HCT116 (cell line): Measurements from ENCODE around the gene C4BPB. TPM values are rescaled to one million over a fixed set of nuclear protein-coding genes. Genes with fewer than 3 reads are reported as not detected.

Experiments used
- ATAC-seq: fragments of 200-7000 bp; cut with Tn5 transposase; 2 replicates; pipeline ENCODE4 v1.9.1; 2020; ENCODE audit warnings: mild to moderate bottlenecking, moderate library complexity
- BruUV-seq: library from RNA; stranded (reverse); fragments of 400-500 nt; replicated peaks from 2 replicates; lab custom pipeline; 2021; lab: Mats Ljungman, UMichigan
- CTCF ChIA-PET: fragments of 300-600 bp; sonication (Branson Sonifier 250); formaldehyde crosslinking; loops from one replicate; lab custom pipeline; 2021; ENCODE audit warnings: antibody characterized with exemption; lab: Charles Lee
- POLR2A ChIA-PET: fragments of 300-600, 350-600 bp; sonication (Branson Sonifier 250); formaldehyde crosslinking; loops from one replicate; lab custom pipeline; 2021; ENCODE audit warnings: antibody characterized with exemption; lab: Charles Lee
- RAD21 ChIA-PET, 2 experiments: fragments of 300-600 bp; sonication (Branson Sonifier 250); formaldehyde crosslinking; loops; one replicate each; lab custom pipeline; 2023; ENCODE audit warnings: low total read pairs in 2 of 2; ENCODE audit not compliant: uncharacterized antibody in 2 of 2, unreplicated experiment in 2 of 2, low non-redundant PET in 1 of 2; lab: Charles Lee
- DNase-seq: peaks from one replicate; pipeline ENCODE4 v3.0.0-alpha.2; 2010; ENCODE audit warnings: low read depth, low spot score
- H2AFZ ChIP-seq: fragments of 200-600 bp; shearing (Covaris generic), sonication (generic); 2 replicates; pipeline ENCODE4 v1.6.1; 2017; ENCODE audit warnings: low read depth, mixed run types, mixed read lengths, antibody characterized with exemption, low read length; ENCODE audit not compliant: poor library complexity, severe bottlenecking
- H3K27ac ChIP-seq: 2 replicates; pipeline ENCODE4 v1.5.1; 2012; ENCODE audit warnings: low read depth, low read length
- H3K27me3 ChIP-seq: fragments of 200-600 bp; sonication (generic); 2 replicates; pipeline ENCODE4 v1.6.1; 2016; ENCODE audit warnings: mixed run types, low read length, mixed read lengths; ENCODE audit not compliant: insufficient read depth
- H3K36me3 ChIP-seq, 2 experiments: fragments of 200-500 bp in 1 of 2; fragments of 200-600 bp in 1 of 2; sonication (Bioruptor generic) in 1 of 2; sonication (generic) in 1 of 2; 2 replicates each; pipeline versions ENCODE4 v1.5.1 to v1.6.1; 2014 to 2016; ENCODE audit warnings: low read length in 2 of 2, inconsistent platforms in 1 of 2, mixed read lengths in 1 of 2, mixed run types in 1 of 2; ENCODE audit not compliant: insufficient read depth in 2 of 2, control insufficient read depth in 1 of 2
- H3K4me1 ChIP-seq, 2 experiments: fragments of 200-600 bp in 1 of 2; sonication (generic) in 1 of 2; 2 replicates each; pipeline versions ENCODE4 v1.5.1 to v1.6.1; 2012 to 2017; ENCODE audit warnings: low read length in 2 of 2, inconsistent platforms in 1 of 2, mild to moderate bottlenecking in 1 of 2, mixed read lengths in 1 of 2, mixed run types in 1 of 2, moderate library complexity in 1 of 2; ENCODE audit not compliant: insufficient read depth in 2 of 2, control insufficient read depth in 1 of 2
- H3K4me2 ChIP-seq: fragments of 200-600 bp; sonication (generic); 2 replicates; pipeline ENCODE4 v1.6.1; 2017; ENCODE audit warnings: mixed run types, low read length, mixed read lengths
- H3K4me3 ChIP-seq, 2 experiments: fragments of 200-600 bp in 1 of 2; sonication (generic) in 1 of 2; replicated peaks in 1 of 2; 2 replicates each; pipeline ENCODE4 v1.5.1; 2011 to 2016; ENCODE audit warnings: low read length in 2 of 2, control low read depth in 1 of 2, low read depth in 1 of 2, mild to moderate bottlenecking in 1 of 2, mixed read lengths in 1 of 2, mixed run types in 1 of 2
- H3K79me2 ChIP-seq: fragments of 200-600 bp; sonication (generic); 2 replicates; pipeline ENCODE4 v1.6.1; 2017; ENCODE audit warnings: mild to moderate bottlenecking, mixed run types, low read length, moderate library complexity, mixed read lengths; ENCODE audit not compliant: insufficient read depth
- H3K9ac ChIP-seq: fragments of 200-600 bp; sonication (generic); 2 replicates; pipeline ENCODE4 v1.6.1; 2016; ENCODE audit warnings: low read length, mixed read lengths
- H3K9me2 ChIP-seq: fragments of 200-600 bp; sonication (generic), shearing (Covaris generic); 2 replicates; pipeline ENCODE4 v1.6.1; 2017; ENCODE audit warnings: mixed run types, mild to moderate bottlenecking, moderate library complexity; ENCODE audit not compliant: insufficient read depth
- H3K9me3 ChIP-seq, 2 experiments: fragments of 200-500 bp in 1 of 2; fragments of 200-600 bp in 1 of 2; sonication (Bioruptor generic) in 1 of 2; sonication (generic) in 1 of 2; 2 replicates each; pipeline ENCODE4 v1.6.1; 2014 to 2017; ENCODE audit warnings: low read length in 2 of 2, mixed read lengths in 2 of 2, inconsistent platforms in 1 of 2, low read depth in 1 of 2, mild to moderate bottlenecking in 1 of 2, mixed run types in 1 of 2, moderate library complexity in 1 of 2; ENCODE audit not compliant: control insufficient read depth in 1 of 2, insufficient read depth in 1 of 2
- H4K20me1 ChIP-seq: fragments of 200-600 bp; sonication (generic), shearing (Covaris generic); 2 replicates; pipeline ENCODE4 v1.6.1; 2017; ENCODE audit warnings: mixed run types, mild to moderate bottlenecking, moderate library complexity; ENCODE audit not compliant: insufficient read depth
- CEBPB ChIP-seq: IDR thresholded peaks from 2 replicates; pipeline ENCODE4 v1.6.1; 2012; ENCODE audit warnings: low read depth
- EGR1 ChIP-seq: IDR thresholded peaks from 2 replicates; pipeline ENCODE4 v1.6.1; 2012; ENCODE audit warnings: low read depth
- ELF1 ChIP-seq: IDR thresholded peaks from 2 replicates; pipeline ENCODE4 v1.6.1; 2012; ENCODE audit warnings: low read depth, borderline replicate concordance
- EZH2 ChIP-seq: fragments of 200-600 bp; sonication (generic); IDR thresholded peaks from 2 replicates; pipeline ENCODE4 v1.6.1; 2017; ENCODE audit warnings: antibody characterized with exemption, mixed run types
- FOSL1 ChIP-seq: IDR thresholded peaks from 2 replicates; pipeline ENCODE4 v1.6.1; 2012; ENCODE audit warnings: low read depth
- MAX ChIP-seq: IDR thresholded peaks from 2 replicates; pipeline ENCODE4 v1.6.1; 2012
- POLR2A ChIP-seq: IDR thresholded peaks from 2 replicates; pipeline ENCODE4 v1.7.0; 2011; ENCODE audit warnings: borderline replicate concordance; ENCODE audit not compliant: insufficient read depth, insufficient read length; ENCODE audit errors: extremely low read depth
- POLR2AphosphoS5 ChIP-seq: IDR thresholded peaks from 2 replicates; pipeline ENCODE4 v1.6.1; 2011; ENCODE audit warnings: mild to moderate bottlenecking, low read depth, low read length, moderate library complexity
- RAD21 ChIP-seq: IDR thresholded peaks from 2 replicates; pipeline ENCODE4 v1.6.1; 2012; ENCODE audit warnings: low read depth, mild to moderate bottlenecking
- REST ChIP-seq: IDR thresholded peaks from 2 replicates; pipeline ENCODE4 v1.6.1; 2012; ENCODE audit warnings: low read depth
- SIN3A ChIP-seq: IDR thresholded peaks from 2 replicates; pipeline ENCODE4 v1.6.1; 2012; ENCODE audit warnings: low read depth
- TCF7L2 ChIP-seq: IDR thresholded peaks from 2 replicates; pipeline ENCODE4 v1.7.0; 2011; ENCODE audit warnings: borderline replicate concordance, inconsistent platforms; ENCODE audit not compliant: insufficient read depth, insufficient read length; ENCODE audit errors: extremely low read depth
- intact Hi-C: fragments of 100-400 bp; cut with micrococcal nuclease; formaldehyde crosslinking; loops from 2 replicates; pipeline ENCODE4 v1.10.0; 2022
- total RNA-seq: library from RNA; stranded (reverse); gene quantifications from one replicate; pipeline ENCODE4 v1.2.1, GENCODE V29; 2021; ENCODE audit not compliant: unreplicated experiment

C4BPB gene
- total RNA-seq, 1 experiment from 2014 or later, result not detected

GRCh38 chr1:207045453-207045852, 43.2 kb upstream of the C4BPB start (continued):
- TF ChIP-seq REST (no peak), POLR2AphosphoS5 (no peak), RAD21 (no peak), MAX (no peak), EGR1 (no peak), FOSL1 (no peak)

GRCh38 chr1:207047505-207047904, 41.2 kb upstream of the C4BPB start:
- Histone ChIP-seq H3K9me2 (no peaks in the 10 kb centered on the region), H3K9me3 (no peaks in the 10 kb centered on the region), H3K36me3 (peaks cover 14 to 30% of the 10 kb centered on the region in 2 experiments), H3K4me1 (peaks cover 11 to 24% of the 10 kb centered on the region in 2 experiments), H3K9ac (no peak overlapping the region), H4K20me1 (peaks cover 8% of the 10 kb centered on the region; the same call in 1 of the 2 replicates), H3K4me2 (no peak overlapping the region), H3K27ac (no peak overlapping the region), H3K4me3 (no peak overlapping the region), H2AFZ (no peak overlapping the region), H3K79me2 (peaks cover 74% of the 10 kb centered on the region), H3K27me3 (no peaks in the 10 kb centered on the region)
- intact Hi-C loops, result no loop called here
- ChIA-PET POLR2A (no interaction called here), RAD21 (no interaction called here), CTCF (interaction anchor here (1.3 kb wide), 1 partner anchor 43 kb away, joined by 3 read pairs; no protein-coding TSS in a partner anchor)
- ATAC-seq (no peak), DNase-seq (no peak)
- TF ChIP-seq REST, result no peak
- TF ChIP-seq CEBPB, result no peak
- TF ChIP-seq SIN3A, result no peak
- TF ChIP-seq TCF7L2, result no peak
- no peak for TF ChIP-seq RAD21
- TF ChIP-seq POLR2A, result no peak
- no peak for TF ChIP-seq ELF1
- no peak for TF ChIP-seq POLR2AphosphoS5
- no peak for TF ChIP-seq EZH2
- no TSS peak for BruUV-seq
